ENCODE results near the gene PCDHB5.
A peak's percentile ranks its signal among the peaks of the same experiment; 100 is the strongest.
"Not testable (repeated sequence)": the region's sequence is repeated elsewhere in the genome, so short reads cannot be mapped to it uniquely, and the experiment has no call there.

The PCDHB5 gene

DNA sequence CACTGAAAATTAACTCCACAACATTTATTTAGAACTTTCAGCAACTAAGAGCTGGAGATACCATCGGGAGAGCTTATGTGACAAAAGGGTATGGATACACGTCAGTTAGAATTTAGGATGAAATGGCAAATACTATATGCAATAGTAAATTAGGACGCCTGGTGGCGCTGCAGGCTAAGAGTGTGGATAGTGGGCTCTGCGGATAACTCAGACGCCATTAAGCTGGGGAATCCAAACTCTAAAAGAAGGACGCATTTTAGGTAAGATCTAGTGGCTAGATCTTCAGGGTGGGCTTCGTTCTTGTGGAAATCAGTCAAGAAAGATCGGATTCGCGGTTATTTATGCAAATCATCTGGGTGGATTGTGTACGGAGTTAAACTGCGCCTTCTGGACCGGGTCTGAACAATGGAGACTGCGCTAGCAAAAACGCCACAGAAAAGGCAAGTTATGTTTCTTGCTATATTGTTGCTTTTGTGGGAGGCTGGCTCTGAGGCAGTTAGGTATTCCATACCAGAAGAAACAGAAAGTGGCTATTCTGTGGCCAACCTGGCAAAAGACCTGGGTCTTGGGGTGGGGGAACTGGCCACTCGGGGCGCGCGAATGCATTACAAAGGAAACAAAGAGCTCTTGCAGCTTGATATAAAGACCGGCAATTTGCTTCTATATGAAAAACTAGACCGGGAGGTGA, at the start of gene PCDHB5:
PCDHB5 (plus strand) TSS at position 177 of the 688 bp plus-strand sequence; CDS start at position 406, 229 bp downstream.
- H3K9ac ChIP-seq (ENCODE audit: low read length) = no peak within 1 kb of the TSS
- H3K36me3 ChIP-seq (ENCODE audit: control insufficient read depth, low read depth, low read length) = no peaks in the 10 kb centered on the region
- H3K27ac ChIP-seq (ENCODE audit: low read length) = no peak within 1 kb of the TSS
- peak within 1 kb of the TSS; percentile 19 for H3K4me3 ChIP-seq (ENCODE audit: low read length)
- peaks cover 22% of the 10 kb centered on the region for H3K9me3 ChIP-seq (ENCODE audit: control insufficient read depth, low read depth, low read length)
- H3K27me3 ChIP-seq (ENCODE audit: control insufficient read depth, insufficient read depth, low read length) = no peaks in the 10 kb centered on the region
- H3K4me1 ChIP-seq (ENCODE audit: control insufficient read depth, low read depth, low read length) = no peaks in the 10 kb centered on the region

DNA sequence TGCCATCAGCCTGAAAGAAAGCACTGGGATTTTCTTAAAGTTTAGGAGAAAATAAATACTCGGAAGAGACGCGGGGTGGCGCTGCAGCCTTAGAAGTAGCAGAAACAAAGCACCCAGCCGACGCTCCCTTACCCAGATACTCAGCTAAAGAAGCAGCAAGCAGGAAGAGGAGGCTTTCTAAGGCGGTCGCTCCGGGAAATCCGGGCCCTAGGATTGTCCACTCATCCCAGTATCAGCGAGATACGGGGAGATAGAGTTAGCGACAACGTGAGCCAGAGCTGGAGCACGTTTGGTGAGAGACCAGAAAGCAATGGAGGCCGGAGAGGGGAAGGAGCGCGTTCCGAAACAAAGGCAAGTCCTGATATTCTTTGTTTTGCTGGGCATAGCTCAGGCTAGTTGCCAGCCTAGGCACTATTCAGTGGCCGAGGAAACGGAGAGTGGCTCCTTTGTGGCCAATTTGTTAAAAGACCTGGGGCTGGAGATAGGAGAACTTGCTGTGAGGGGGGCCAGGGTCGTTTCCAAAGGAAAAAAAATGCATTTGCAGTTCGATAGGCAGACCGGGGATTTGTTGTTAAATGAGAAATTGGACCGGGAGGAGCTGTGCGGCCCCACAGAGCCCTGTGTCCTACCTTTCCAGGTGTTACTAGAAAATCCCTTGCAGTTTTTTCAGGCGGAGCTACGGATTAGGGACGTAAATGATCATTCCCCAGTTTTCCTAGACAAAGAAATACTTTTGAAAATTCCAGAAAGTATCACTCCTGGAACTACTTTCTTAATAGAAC, 40.3 kb upstream of the PCDHB5 start, which contains the start of gene PCDHB2:
PCDHB2 (plus strand) TSS at position 135 of the 782 bp plus-strand sequence; CDS start at position 311, 176 bp downstream.
- Histone ChIP-seq H3K27me3 (ENCODE audit: control insufficient read depth, insufficient read depth, low read length) (no peaks in the 10 kb centered on the region), H3K9me3 (ENCODE audit: control insufficient read depth, low read depth, low read length) (no peaks in the 10 kb centered on the region), H3K4me3 (ENCODE audit: low read length) (peak within 1 kb of the TSS; percentile 95), H3K4me1 (ENCODE audit: control insufficient read depth, low read depth, low read length) (no peaks in the 10 kb centered on the region), H3K36me3 (ENCODE audit: control insufficient read depth, low read depth, low read length) (no peaks in the 10 kb centered on the region), H3K27ac (ENCODE audit: low read length) (peak within 1 kb of the TSS; percentile 85), H3K9ac (ENCODE audit: low read length) (peak within 1 kb of the TSS; percentile 97)

DNA sequence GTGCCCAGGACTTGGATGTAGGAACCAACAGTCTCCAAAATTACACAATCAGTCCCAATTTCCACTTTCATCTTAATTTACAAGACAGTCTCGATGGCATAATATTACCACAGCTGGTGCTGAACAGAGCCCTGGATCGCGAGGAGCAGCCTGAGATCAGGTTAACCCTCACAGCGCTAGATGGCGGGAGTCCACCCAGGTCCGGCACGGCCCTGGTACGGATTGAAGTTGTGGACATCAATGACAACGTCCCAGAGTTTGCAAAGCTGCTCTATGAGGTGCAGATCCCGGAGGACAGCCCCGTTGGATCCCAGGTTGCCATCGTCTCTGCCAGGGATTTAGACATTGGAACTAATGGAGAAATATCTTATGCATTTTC, 39.8 kb upstream of the PCDHB5 start:
- Histone ChIP-seq H3K36me3 (ENCODE audit: control insufficient read depth, low read depth, low read length) (no peaks in the 10 kb centered on the region), H3K9ac (ENCODE audit: low read length) (peak overlapping the region; percentile 97), H3K9me3 (ENCODE audit: control insufficient read depth, low read depth, low read length) (peaks cover under 1% of the 10 kb centered on the region), H3K27me3 (ENCODE audit: control insufficient read depth, insufficient read depth, low read length) (no peaks in the 10 kb centered on the region), H3K4me1 (ENCODE audit: control insufficient read depth, low read depth, low read length) (no peaks in the 10 kb centered on the region), H3K4me3 (ENCODE audit: low read length) (peak overlapping the region; percentile 95), H3K27ac (ENCODE audit: low read length) (no peak overlapping the region)

DNA sequence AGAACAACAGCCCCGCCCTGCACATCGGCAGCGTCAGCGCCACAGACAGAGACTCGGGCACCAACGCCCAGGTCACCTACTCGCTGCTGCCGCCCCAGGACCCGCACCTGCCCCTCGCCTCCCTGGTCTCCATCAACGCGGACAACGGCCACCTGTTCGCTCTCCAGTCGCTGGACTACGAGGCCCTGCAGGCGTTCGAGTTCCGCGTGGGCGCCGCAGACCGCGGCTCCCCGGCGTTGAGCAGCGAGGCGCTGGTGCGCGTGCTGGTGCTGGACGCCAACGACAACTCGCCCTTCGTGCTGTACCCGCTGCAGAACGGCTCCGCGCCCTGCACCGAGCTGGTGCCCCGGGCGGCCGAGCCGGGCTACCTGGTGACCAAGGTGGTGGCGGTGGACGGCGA, 38.8 kb upstream of the PCDHB5 start:
- H3K9ac ChIP-seq (ENCODE audit: low read length); H3K4me3 ChIP-seq (ENCODE audit: low read length); H3K27ac ChIP-seq (ENCODE audit: low read length); H3K27me3 ChIP-seq (ENCODE audit: control insufficient read depth, insufficient read depth, low read length); H3K36me3 ChIP-seq (ENCODE audit: control insufficient read depth, low read depth, low read length); H3K4me1 ChIP-seq (ENCODE audit: control insufficient read depth, low read depth, low read length); H3K9me3 ChIP-seq (ENCODE audit: control insufficient read depth, low read depth, low read length): not testable (repeated sequence)

DNA sequence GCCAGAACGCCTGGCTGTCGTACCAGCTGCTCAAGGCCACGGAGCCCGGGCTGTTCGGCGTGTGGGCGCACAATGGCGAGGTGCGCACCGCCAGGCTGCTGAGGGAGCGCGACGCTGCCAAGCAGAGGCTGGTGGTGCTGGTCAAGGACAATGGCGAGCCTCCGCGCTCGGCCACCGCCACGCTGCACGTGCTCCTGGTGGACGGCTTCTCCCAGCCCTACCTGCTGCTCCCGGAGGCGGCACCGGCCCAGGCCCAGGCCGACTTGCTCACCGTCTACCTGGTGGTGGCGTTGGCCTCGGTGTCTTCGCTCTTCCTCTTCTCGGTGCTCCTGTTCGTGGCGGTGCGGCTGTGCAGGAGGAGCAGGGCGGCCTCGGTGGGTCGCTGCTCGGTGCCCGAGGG, 38.4 kb upstream of the PCDHB5 start:
- H3K9ac ChIP-seq (ENCODE audit: low read length); H3K27me3 ChIP-seq (ENCODE audit: control insufficient read depth, insufficient read depth, low read length); H3K4me1 ChIP-seq (ENCODE audit: control insufficient read depth, low read depth, low read length); H3K4me3 ChIP-seq (ENCODE audit: low read length); H3K27ac ChIP-seq (ENCODE audit: low read length); H3K9me3 ChIP-seq (ENCODE audit: control insufficient read depth, low read depth, low read length); H3K36me3 ChIP-seq (ENCODE audit: control insufficient read depth, low read depth, low read length): not testable (repeated sequence)

DNA sequence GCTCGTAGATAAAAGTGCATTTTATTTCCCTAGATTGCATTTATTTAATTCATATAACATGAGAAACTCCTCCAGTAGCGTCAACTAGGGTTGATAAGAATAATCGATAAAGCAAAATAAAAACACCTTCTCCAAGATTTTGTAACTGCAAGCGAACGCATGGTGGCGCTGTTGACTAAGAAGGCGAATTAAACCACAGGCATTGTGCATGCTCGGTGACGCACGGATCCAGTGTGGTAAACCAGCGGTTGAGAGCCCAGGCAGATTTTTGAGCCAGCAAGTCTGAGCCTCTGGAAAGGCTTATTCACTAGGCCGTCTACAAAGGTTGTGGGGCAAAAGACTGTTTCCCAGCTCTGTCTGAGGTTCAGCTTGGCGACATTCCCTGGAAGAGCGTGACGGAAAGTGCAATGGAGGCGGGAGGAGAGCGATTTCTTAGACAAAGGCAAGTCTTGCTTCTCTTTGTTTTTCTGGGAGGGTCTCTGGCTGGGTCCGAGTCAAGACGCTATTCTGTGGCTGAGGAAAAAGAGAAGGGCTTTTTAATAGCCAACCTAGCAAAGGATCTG, 34.7 kb upstream of the PCDHB5 start, which contains the start of gene PCDHB3:
PCDHB3 (plus strand) TSS at position 231 of the 563 bp plus-strand sequence; CDS start at position 408, 177 bp downstream.
- peaks cover 4% of the 10 kb centered on the region for H3K9me3 ChIP-seq (ENCODE audit: control insufficient read depth, low read depth, low read length)
- peaks cover 4% of the 10 kb centered on the region for H3K36me3 ChIP-seq (ENCODE audit: control insufficient read depth, low read depth, low read length)
- peak within 1 kb of the TSS; percentile 22 for H3K4me3 ChIP-seq (ENCODE audit: low read length)
- no peaks in the 10 kb centered on the region for H3K4me1 ChIP-seq (ENCODE audit: control insufficient read depth, low read depth, low read length)
- no peak within 1 kb of the TSS for H3K27ac ChIP-seq (ENCODE audit: low read length)
- no peak within 1 kb of the TSS for H3K9ac ChIP-seq (ENCODE audit: low read length)
- no peaks in the 10 kb centered on the region for H3K27me3 ChIP-seq (ENCODE audit: control insufficient read depth, insufficient read depth, low read length)

DNA sequence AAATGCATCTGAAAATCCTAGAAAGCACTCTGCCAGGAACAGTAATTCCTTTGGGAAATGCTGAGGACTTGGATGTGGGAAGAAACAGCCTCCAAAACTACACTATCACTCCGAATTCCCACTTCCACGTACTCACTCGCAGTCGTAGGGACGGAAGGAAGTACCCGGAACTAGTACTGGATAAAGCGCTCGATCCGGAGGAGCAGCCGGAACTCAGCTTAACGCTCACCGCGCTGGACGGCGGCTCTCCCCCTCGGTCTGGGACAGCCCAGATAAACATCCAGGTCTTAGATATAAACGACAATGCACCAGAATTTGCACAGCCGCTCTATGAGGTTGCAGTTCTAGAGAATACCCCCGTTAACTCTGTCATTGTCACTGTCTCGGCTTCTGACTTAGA, 33.9 kb upstream of the PCDHB5 start:
- peaks cover 4% of the 10 kb centered on the region for H3K36me3 ChIP-seq (ENCODE audit: control insufficient read depth, low read depth, low read length)
- no peaks in the 10 kb centered on the region for H3K4me1 ChIP-seq (ENCODE audit: control insufficient read depth, low read depth, low read length)
- H3K9ac ChIP-seq (ENCODE audit: low read length) = no peak overlapping the region
- H3K27ac ChIP-seq (ENCODE audit: low read length) = no peak overlapping the region
- peaks cover 4% of the 10 kb centered on the region for H3K9me3 ChIP-seq (ENCODE audit: control insufficient read depth, low read depth, low read length)
- H3K27me3 ChIP-seq (ENCODE audit: control insufficient read depth, insufficient read depth, low read length) = no peaks in the 10 kb centered on the region
- peak overlapping the region; percentile 22 for H3K4me3 ChIP-seq (ENCODE audit: low read length)

DNA sequence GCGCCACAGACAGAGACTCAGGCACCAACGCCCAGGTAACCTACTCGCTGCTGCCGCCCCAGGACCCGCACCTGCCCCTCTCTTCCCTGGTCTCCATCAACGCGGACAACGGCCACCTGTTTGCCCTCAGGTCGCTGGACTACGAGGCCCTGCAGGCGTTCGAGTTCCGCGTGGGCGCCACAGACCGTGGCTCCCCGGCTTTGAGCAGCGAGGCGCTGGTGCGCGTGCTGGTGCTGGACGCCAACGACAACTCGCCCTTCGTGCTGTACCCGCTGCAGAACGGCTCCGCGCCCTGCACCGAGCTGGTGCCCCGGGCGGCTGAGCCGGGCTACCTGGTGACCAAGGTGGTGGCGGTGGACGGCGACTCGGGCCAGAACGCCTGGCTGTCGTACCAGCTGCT, 32.9 kb upstream of the PCDHB5 start:
- H3K27ac ChIP-seq (ENCODE audit: low read length); H3K36me3 ChIP-seq (ENCODE audit: control insufficient read depth, low read depth, low read length); H3K27me3 ChIP-seq (ENCODE audit: control insufficient read depth, insufficient read depth, low read length); H3K9me3 ChIP-seq (ENCODE audit: control insufficient read depth, low read depth, low read length); H3K4me1 ChIP-seq (ENCODE audit: control insufficient read depth, low read depth, low read length); H3K4me3 ChIP-seq (ENCODE audit: low read length); H3K9ac ChIP-seq (ENCODE audit: low read length): not testable (repeated sequence)

DNA sequence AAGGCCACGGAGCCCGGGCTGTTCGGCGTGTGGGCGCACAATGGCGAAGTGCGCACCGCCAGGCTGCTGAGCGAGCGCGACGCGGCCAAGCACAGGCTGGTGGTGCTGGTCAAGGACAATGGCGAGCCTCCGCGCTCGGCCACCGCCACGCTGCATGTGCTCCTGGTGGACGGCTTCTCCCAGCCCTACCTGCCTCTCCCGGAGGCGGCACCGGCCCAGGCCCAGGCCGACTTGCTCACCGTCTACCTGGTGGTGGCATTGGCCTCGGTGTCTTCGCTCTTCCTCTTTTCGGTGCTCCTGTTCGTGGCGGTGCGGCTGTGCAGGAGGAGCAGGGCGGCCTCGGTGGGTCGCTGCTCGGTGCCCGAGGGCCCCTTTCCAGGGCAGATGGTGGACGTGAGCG, 32.5 kb upstream of the PCDHB5 start:
- H3K4me1 ChIP-seq (ENCODE audit: control insufficient read depth, low read depth, low read length); H3K36me3 ChIP-seq (ENCODE audit: control insufficient read depth, low read depth, low read length); H3K9me3 ChIP-seq (ENCODE audit: control insufficient read depth, low read depth, low read length); H3K27ac ChIP-seq (ENCODE audit: low read length); H3K27me3 ChIP-seq (ENCODE audit: control insufficient read depth, insufficient read depth, low read length); H3K9ac ChIP-seq (ENCODE audit: low read length); H3K4me3 ChIP-seq (ENCODE audit: low read length): not testable (repeated sequence)

DNA sequence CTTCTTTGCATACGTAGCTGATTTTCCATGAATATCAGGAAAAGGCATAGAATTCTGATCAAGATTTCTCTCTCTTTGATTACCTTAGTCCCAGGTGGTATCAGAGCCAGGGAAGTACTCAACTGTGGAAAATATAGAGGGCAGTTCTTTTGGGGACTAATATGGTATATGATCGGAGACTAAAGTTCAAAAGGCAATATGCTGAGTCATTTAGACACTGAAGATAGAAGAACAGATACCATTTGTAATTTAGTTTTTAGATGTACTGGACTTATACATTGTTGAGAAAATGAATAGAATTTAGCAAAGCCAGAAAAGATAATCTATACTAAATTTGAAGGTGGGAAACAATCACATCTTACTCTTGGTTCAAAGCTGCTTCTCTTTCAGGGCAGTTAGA, 29.7 kb upstream of the PCDHB5 start:
- no peaks in the 10 kb centered on the region for H3K4me1 ChIP-seq (ENCODE audit: control insufficient read depth, low read depth, low read length)
- no peak overlapping the region for H3K4me3 ChIP-seq (ENCODE audit: low read length)
- H3K27me3 ChIP-seq (ENCODE audit: control insufficient read depth, insufficient read depth, low read length) = no peaks in the 10 kb centered on the region
- peaks cover 2% of the 10 kb centered on the region for H3K9me3 ChIP-seq (ENCODE audit: control insufficient read depth, low read depth, low read length)
- H3K36me3 ChIP-seq (ENCODE audit: control insufficient read depth, low read depth, low read length) = peaks cover 4% of the 10 kb centered on the region
- H3K27ac ChIP-seq (ENCODE audit: low read length) = no peak overlapping the region
- H3K9ac ChIP-seq (ENCODE audit: low read length) = no peak overlapping the region

DNA sequence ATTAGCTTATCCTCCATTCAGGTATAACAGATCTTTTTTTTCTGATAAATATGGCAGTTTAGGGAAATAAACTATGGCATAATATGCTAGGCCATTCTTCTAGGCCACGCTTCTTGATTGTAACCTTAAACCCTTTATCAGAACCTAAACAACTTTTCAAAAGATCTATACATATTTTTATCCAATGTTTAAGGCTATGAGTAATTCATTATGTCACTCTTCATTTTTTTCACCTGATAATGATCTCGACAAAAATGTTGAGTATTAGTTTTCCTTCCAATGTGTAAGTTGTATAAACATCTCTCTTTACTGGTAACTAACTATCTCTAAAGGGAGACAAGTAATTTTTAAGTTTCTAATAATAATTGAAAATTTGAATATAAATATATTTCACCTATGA, 15.8 kb upstream of the PCDHB5 start:
- Histone ChIP-seq H3K4me1 (ENCODE audit: control insufficient read depth, low read depth, low read length) (no peaks in the 10 kb centered on the region), H3K4me3 (ENCODE audit: low read length) (no peak overlapping the region), H3K36me3 (ENCODE audit: control insufficient read depth, low read depth, low read length) (no peaks in the 10 kb centered on the region), H3K9me3 (ENCODE audit: control insufficient read depth, low read depth, low read length) (peaks cover 11% of the 10 kb centered on the region), H3K27me3 (ENCODE audit: control insufficient read depth, insufficient read depth, low read length) (no peaks in the 10 kb centered on the region), H3K27ac (ENCODE audit: low read length) (no peak overlapping the region), H3K9ac (ENCODE audit: low read length) (no peak overlapping the region)
